Trophoblast cell (in vitro differentiated cells and primary cell): ENCODE measurements around the gene ABHD12B.

Experiments used
- DNase-seq, 2 donors: peaks; one replicate each; pipeline ENCODE4 v3.0.0-alpha.2; 2016
- H2AFZ ChIP-seq: 2 replicates; pipeline ENCODE4 v1.6.1; 2013; ENCODE audit warnings: low read length, moderate library complexity, mild to moderate bottlenecking; ENCODE audit not compliant: insufficient read depth, poor library complexity
- H2AK5ac ChIP-seq: 2 replicates; pipeline ENCODE4 v1.6.1; 2013; ENCODE audit warnings: mild to moderate bottlenecking, low read length
- H2BK120ac ChIP-seq: 2 replicates; pipeline ENCODE4 v1.6.1; 2013; ENCODE audit warnings: low read length, mild to moderate bottlenecking, moderate library complexity; ENCODE audit not compliant: insufficient read depth, poor library complexity
- H2BK12ac ChIP-seq: 2 replicates; pipeline ENCODE4 v1.6.1; 2013; ENCODE audit warnings: mild to moderate bottlenecking, low read length, moderate library complexity
- H2BK5ac ChIP-seq: 2 replicates; pipeline ENCODE4 v1.6.1; 2013; ENCODE audit warnings: low read length, low read depth, moderate library complexity, mild to moderate bottlenecking; ENCODE audit not compliant: poor library complexity
- H3K14ac ChIP-seq: 2 replicates; pipeline ENCODE4 v1.6.1; 2013; ENCODE audit warnings: mild to moderate bottlenecking, low read length
- H3K18ac ChIP-seq: 2 replicates; pipeline ENCODE4 v1.6.1; 2013; ENCODE audit warnings: mild to moderate bottlenecking, low read length
- H3K23ac ChIP-seq: 2 replicates; pipeline ENCODE4 v1.6.1; 2013; ENCODE audit warnings: low read length
- H3K27ac ChIP-seq: 2 replicates; pipeline ENCODE4 v1.5.1; 2013; ENCODE audit warnings: low read depth, mild to moderate bottlenecking, inconsistent platforms, low read length, moderate library complexity
- H3K27me3 ChIP-seq: 2 replicates; pipeline ENCODE4 v1.6.1; 2013; ENCODE audit warnings: inconsistent platforms, mild to moderate bottlenecking, low read length, moderate library complexity; ENCODE audit not compliant: insufficient read depth
- H3K36me3 ChIP-seq, 2 experiments: 1 replicate in 1 of 2; 2 replicates in 1 of 2; pipeline ENCODE4 v1.6.1; 2013; ENCODE audit warnings: low read length in 2 of 2, mild to moderate bottlenecking in 2 of 2, moderate library complexity in 1 of 2; ENCODE audit not compliant: insufficient read depth in 2 of 2, control insufficient read depth in 1 of 2
- H3K4ac ChIP-seq: 2 replicates; pipeline ENCODE4 v1.6.1; 2013; ENCODE audit warnings: low read depth, mild to moderate bottlenecking, low read length, moderate library complexity
- H3K4me1 ChIP-seq, 2 experiments: 1 replicate in 1 of 2; 2 replicates in 1 of 2; pipeline ENCODE4 v1.6.1; 2013; ENCODE audit warnings: low read length in 2 of 2, mild to moderate bottlenecking in 2 of 2, moderate library complexity in 1 of 2; ENCODE audit not compliant: insufficient read depth in 2 of 2, control insufficient read depth in 1 of 2
- H3K4me2 ChIP-seq: 2 replicates; pipeline ENCODE4 v1.6.1; 2013; ENCODE audit warnings: inconsistent platforms, mild to moderate bottlenecking, low read length, moderate library complexity
- H3K4me3 ChIP-seq: 2 replicates; pipeline ENCODE4 v1.5.1; 2013; ENCODE audit warnings: mild to moderate bottlenecking, low read depth, low read length, inconsistent platforms
- H3K79me1 ChIP-seq: one replicate; pipeline ENCODE4 v1.6.1; 2013; ENCODE audit warnings: low read length
- H3K79me2 ChIP-seq: 2 replicates; pipeline ENCODE4 v1.6.1; 2013; ENCODE audit warnings: low read length, mild to moderate bottlenecking; ENCODE audit not compliant: control insufficient read depth, insufficient read depth, poor library complexity
- H3K9ac ChIP-seq: 2 replicates; pipeline ENCODE4 v1.6.1; 2013; ENCODE audit warnings: mild to moderate bottlenecking, low read length
- H3K9me3 ChIP-seq: 2 replicates; pipeline ENCODE4 v1.6.1; 2013; ENCODE audit warnings: low read depth, mild to moderate bottlenecking, control low read depth, inconsistent platforms, low read length; ENCODE audit not compliant: insufficient read depth
- H4K12ac ChIP-seq: 2 replicates; pipeline ENCODE4 v1.6.1; 2013; ENCODE audit warnings: low read depth, mild to moderate bottlenecking, low read length, moderate library complexity
- H4K8ac ChIP-seq: 2 replicates; pipeline ENCODE4 v1.6.1; 2013; ENCODE audit warnings: low read depth, mild to moderate bottlenecking, low read length, moderate library complexity
- H4K91ac ChIP-seq: one replicate; pipeline ENCODE4 v1.6.1; 2013; ENCODE audit warnings: low read depth, mild to moderate bottlenecking, low read length, moderate library complexity
- WGBS: extraction: QIAGEN DNeasy Blood & Tissue Kit; methylation state at CpG from one replicate; pipeline ENCODE4 v1.1.7; 2013; ENCODE audit warnings: missing lambda C conversion rate; ENCODE audit not compliant: insufficient read length, insufficient coverage; ENCODE audit errors: extremely low coverage; 5-methylcytosine and 5-hydroxymethylcytosine counted together

Gene ABHD12B

DNA sequence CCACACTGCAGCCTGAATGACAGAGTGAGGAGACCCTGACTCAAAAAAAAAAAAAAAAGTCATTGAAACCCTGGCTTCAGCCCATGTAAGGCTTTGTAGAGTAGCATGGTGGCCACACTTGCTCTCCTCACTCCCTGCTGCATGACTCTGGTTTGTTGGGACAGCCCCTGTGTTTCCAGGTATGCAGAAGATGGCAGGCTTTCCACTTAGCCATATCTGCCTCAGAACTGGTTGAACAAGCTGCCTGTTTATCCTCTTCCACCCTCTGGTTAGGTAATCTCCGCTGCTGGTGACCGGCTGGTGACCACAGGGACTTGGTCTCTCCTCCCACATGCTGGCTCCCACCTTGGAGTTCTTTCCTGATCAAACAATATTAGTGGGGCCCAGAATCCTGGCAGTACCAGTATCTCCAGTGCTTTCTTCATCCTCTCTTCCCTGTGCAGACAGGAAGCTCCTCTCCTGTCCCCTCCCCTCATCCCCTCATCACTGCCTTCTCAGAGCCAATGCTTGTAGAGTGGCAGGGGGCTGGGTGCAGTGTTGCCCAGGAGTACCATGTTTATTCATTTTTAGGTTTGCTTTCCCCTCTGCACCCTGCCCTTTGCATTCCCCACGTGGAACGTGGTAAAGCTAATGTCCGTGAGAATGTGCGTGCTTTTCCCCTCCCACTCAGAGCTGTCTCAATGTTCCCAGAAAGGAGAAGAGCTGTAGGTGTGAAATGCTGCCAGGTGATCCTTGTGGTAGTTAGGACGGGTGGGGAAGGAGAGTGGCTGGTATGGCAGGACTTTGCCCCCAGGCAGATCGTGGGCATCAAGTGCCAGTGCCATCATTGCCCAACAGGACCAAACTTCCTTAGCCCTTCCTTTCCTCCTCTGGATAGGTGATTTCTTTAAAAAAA lies 11.3 kb downstream of the ABHD12B start:
- Histone ChIP-seq H3K9ac (no peak overlapping the region), H4K8ac (no peak overlapping the region), H3K4me3 (no peak overlapping the region), H4K12ac (no peak overlapping the region), H2BK5ac (no peak overlapping the region), H3K14ac (no peak overlapping the region), H3K79me2 (no peaks in the 10 kb centered on the region), H4K91ac (no peak overlapping the region), H2AK5ac (no peak overlapping the region), H3K23ac (no peak overlapping the region), H3K18ac (no peak overlapping the region), H2BK12ac (no peak overlapping the region), H3K36me3 (no peaks in the 10 kb centered on the region), H3K9me3 (no peaks in the 10 kb centered on the region), H3K4me2 (no peak overlapping the region), H2BK120ac (no peak overlapping the region), H3K27me3 (no peaks in the 10 kb centered on the region), H3K79me1 (no peaks in the 10 kb centered on the region), H3K4me1 (peaks cover 5 to 11% of the 10 kb centered on the region in 2 experiments), H3K27ac (no peak overlapping the region), H2AFZ (no peak overlapping the region), H3K4ac (no peak overlapping the region)
- WGBS: no CpG with 5 or more reads among the region's 8 CpGs
- peak; percentile 92 to 94 for DNase-seq

DNA sequence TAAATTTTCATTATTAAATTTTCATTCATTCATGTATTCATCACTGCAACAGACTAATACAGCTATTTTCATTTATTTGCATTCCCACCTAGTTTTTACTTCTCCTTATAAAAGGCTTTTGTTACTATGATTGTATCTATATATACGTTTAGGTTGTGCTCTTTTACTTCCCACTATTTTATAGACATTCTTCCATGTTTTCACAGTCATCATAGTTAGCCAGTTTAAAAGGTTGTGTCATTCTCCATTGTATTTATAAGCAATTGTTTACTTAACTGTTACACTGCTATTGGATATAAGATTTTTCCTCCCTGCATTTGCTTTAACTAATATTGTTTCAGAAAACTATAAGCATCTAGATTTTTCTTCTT lies 12.0 kb downstream of the ABHD12B start:
- no peak overlapping the region for H3K4me3 ChIP-seq
- no peak overlapping the region for H4K91ac ChIP-seq
- peaks cover 5 to 11% of the 10 kb centered on the region in 2 experiments for H3K4me1 ChIP-seq
- H2BK120ac ChIP-seq: no peak overlapping the region
- no peak overlapping the region for H2AFZ ChIP-seq
- no peak overlapping the region for H3K14ac ChIP-seq
- no peaks in the 10 kb centered on the region for H3K79me1 ChIP-seq
- H3K4me2 ChIP-seq: no peak overlapping the region
- no peaks in the 10 kb centered on the region for H3K27me3 ChIP-seq
- H3K27ac ChIP-seq: no peak overlapping the region
- no peak overlapping the region for H3K23ac ChIP-seq
- no peaks in the 10 kb centered on the region for H3K79me2 ChIP-seq
- no CpG with 5 or more reads among the region's 1 CpG for WGBS
- H3K4ac ChIP-seq: no peak overlapping the region
- no peak overlapping the region for H3K18ac ChIP-seq
- no peak overlapping the region for H3K9ac ChIP-seq
- DNase-seq: no peak
- no peak overlapping the region for H2BK5ac ChIP-seq
- no peak overlapping the region for H2BK12ac ChIP-seq
- H2AK5ac ChIP-seq: no peak overlapping the region
- no peaks in the 10 kb centered on the region for H3K9me3 ChIP-seq
- H3K36me3 ChIP-seq: no peaks in the 10 kb centered on the region
- no peak overlapping the region for H4K12ac ChIP-seq
- no peak overlapping the region for H4K8ac ChIP-seq

DNA sequence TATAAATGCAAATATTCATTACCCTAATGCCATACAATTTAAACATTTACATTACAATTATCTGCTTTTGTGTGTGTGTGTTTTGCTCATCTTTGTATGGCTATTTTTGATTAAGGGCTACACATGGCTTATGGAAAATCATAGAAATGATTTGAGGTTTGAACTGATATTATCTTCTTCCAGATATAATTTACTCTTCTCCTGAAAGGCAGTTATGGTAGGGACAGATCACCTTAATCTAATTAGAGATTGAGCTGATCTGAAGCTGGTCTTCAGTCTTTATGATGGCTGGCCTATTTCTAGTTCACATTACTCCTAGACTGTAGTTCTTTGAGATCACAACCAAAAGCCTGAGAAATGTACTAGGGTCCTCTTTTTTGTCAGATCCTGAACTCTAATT lies 15.6 kb downstream of the ABHD12B start:
- H2BK5ac ChIP-seq: no peak overlapping the region
- no peak overlapping the region for H3K4ac ChIP-seq
- H3K79me1 ChIP-seq: no peaks in the 10 kb centered on the region
- no peaks in the 10 kb centered on the region for H3K79me2 ChIP-seq
- H2BK12ac ChIP-seq: no peak overlapping the region
- H3K9me3 ChIP-seq: no peaks in the 10 kb centered on the region
- H2AFZ ChIP-seq: no peak overlapping the region
- H2BK120ac ChIP-seq: no peak overlapping the region
- H3K18ac ChIP-seq: no peak overlapping the region
- no peak overlapping the region for H3K14ac ChIP-seq
- no peak overlapping the region for H2AK5ac ChIP-seq
- no peak overlapping the region for H3K27ac ChIP-seq
- no peak overlapping the region for H4K12ac ChIP-seq
- peaks cover 5 to 10% of the 10 kb centered on the region in 2 experiments for H3K4me1 ChIP-seq
- no peak for DNase-seq
- H4K91ac ChIP-seq: no peak overlapping the region
- no peak overlapping the region for H3K23ac ChIP-seq
- no peaks in the 10 kb centered on the region for H3K36me3 ChIP-seq
- no peak overlapping the region for H3K9ac ChIP-seq
- H3K4me2 ChIP-seq: no peak overlapping the region
- no peak overlapping the region for H3K4me3 ChIP-seq
- H3K27me3 ChIP-seq: no peaks in the 10 kb centered on the region
- no peak overlapping the region for H4K8ac ChIP-seq

DNA sequence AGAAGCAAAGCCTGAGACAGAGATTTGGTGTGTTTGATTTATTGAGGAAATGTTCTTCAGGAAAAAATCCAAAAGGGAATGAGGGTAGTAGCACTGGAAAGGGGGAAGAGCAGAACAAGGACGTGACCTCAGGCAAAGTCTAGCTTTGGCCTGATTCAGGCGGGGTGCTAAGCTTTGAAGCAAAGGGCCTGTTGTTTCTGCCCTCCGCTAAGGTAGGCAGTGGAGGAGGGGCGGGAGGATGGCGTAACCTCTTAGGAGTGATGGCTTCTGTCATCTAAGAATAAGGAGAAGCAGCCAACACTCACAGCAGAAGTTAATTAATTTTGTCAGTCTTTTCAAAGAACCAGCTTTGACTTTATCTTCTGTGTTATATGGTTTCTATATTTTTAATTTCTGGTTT lies 20.4 kb downstream of the ABHD12B start:
- no peaks in the 10 kb centered on the region for H3K36me3 ChIP-seq
- H2AK5ac ChIP-seq: no peak overlapping the region
- H3K23ac ChIP-seq: no peak overlapping the region
- no peak overlapping the region for H2BK5ac ChIP-seq
- H3K4me1 ChIP-seq: no peaks in the 10 kb centered on the region
- H3K27ac ChIP-seq: no peak overlapping the region
- no CpG with 5 or more reads among the region's 5 CpGs for WGBS
- no peak overlapping the region for H2BK120ac ChIP-seq
- H4K12ac ChIP-seq: no peak overlapping the region
- no peaks in the 10 kb centered on the region for H3K9me3 ChIP-seq
- H2AFZ ChIP-seq: no peak overlapping the region
- no peak overlapping the region for H4K8ac ChIP-seq
- no peak overlapping the region for H3K4me3 ChIP-seq
- no peak overlapping the region for H4K91ac ChIP-seq
- no peaks in the 10 kb centered on the region for H3K79me2 ChIP-seq
- H3K9ac ChIP-seq: no peak overlapping the region
- H3K4ac ChIP-seq: no peak overlapping the region
- H3K27me3 ChIP-seq: no peaks in the 10 kb centered on the region
- no peak overlapping the region for H2BK12ac ChIP-seq
- H3K14ac ChIP-seq: no peak overlapping the region
- DNase-seq: no peak
- H3K4me2 ChIP-seq: no peak overlapping the region
- no peak overlapping the region for H3K18ac ChIP-seq
- no peaks in the 10 kb centered on the region for H3K79me1 ChIP-seq
